HCT116 (cell line): ENCODE data around the gene USP10. TPM values are rescaled to one million over a fixed set of nuclear protein-coding genes. Genes with fewer than 3 reads are reported as not detected.

Experiments
- ATAC-seq: fragments of 200-7000 bp; cut with Tn5 transposase; 2 replicates; pipeline ENCODE4 v1.9.1; 2020; ENCODE audit warnings: mild to moderate bottlenecking, moderate library complexity
- BruUV-seq: library from RNA; stranded (reverse); fragments of 400-500 nt; replicated peaks from 2 replicates; lab custom pipeline; 2021; lab: Mats Ljungman, UMichigan
- CTCF ChIA-PET: fragments of 300-600 bp; sonication (Branson Sonifier 250); formaldehyde crosslinking; loops from one replicate; lab custom pipeline; 2021; ENCODE audit warnings: antibody characterized with exemption; lab: Charles Lee
- POLR2A ChIA-PET: fragments of 300-600, 350-600 bp; sonication (Branson Sonifier 250); formaldehyde crosslinking; loops from one replicate; lab custom pipeline; 2021; ENCODE audit warnings: antibody characterized with exemption; lab: Charles Lee
- RAD21 ChIA-PET, 2 experiments: fragments of 300-600 bp; sonication (Branson Sonifier 250); formaldehyde crosslinking; loops; one replicate each; lab custom pipeline; 2023; ENCODE audit warnings: low total read pairs in 2 of 2; ENCODE audit not compliant: uncharacterized antibody in 2 of 2, unreplicated experiment in 2 of 2, low non-redundant PET in 1 of 2; lab: Charles Lee
- DNase-seq: peaks from one replicate; pipeline ENCODE4 v3.0.0-alpha.2; 2010; ENCODE audit warnings: low read depth, low spot score
- H2AFZ ChIP-seq: fragments of 200-600 bp; shearing (Covaris generic), sonication (generic); 2 replicates; pipeline ENCODE4 v1.6.1; 2017; ENCODE audit warnings: low read depth, mixed run types, mixed read lengths, antibody characterized with exemption, low read length; ENCODE audit not compliant: poor library complexity, severe bottlenecking
- H3K27ac ChIP-seq: 2 replicates; pipeline ENCODE4 v1.5.1; 2012; ENCODE audit warnings: low read depth, low read length
- H3K27me3 ChIP-seq: fragments of 200-600 bp; sonication (generic); 2 replicates; pipeline ENCODE4 v1.6.1; 2016; ENCODE audit warnings: mixed run types, low read length, mixed read lengths; ENCODE audit not compliant: insufficient read depth
- H3K36me3 ChIP-seq, 2 experiments: fragments of 200-500 bp in 1 of 2; fragments of 200-600 bp in 1 of 2; sonication (Bioruptor generic) in 1 of 2; sonication (generic) in 1 of 2; 2 replicates each; pipeline versions ENCODE4 v1.5.1 to v1.6.1; 2014 to 2016; ENCODE audit warnings: low read length in 2 of 2, inconsistent platforms in 1 of 2, mixed read lengths in 1 of 2, mixed run types in 1 of 2; ENCODE audit not compliant: insufficient read depth in 2 of 2, control insufficient read depth in 1 of 2
- H3K4me1 ChIP-seq, 2 experiments: fragments of 200-600 bp in 1 of 2; sonication (generic) in 1 of 2; 2 replicates each; pipeline versions ENCODE4 v1.5.1 to v1.6.1; 2012 to 2017; ENCODE audit warnings: low read length in 2 of 2, inconsistent platforms in 1 of 2, mild to moderate bottlenecking in 1 of 2, mixed read lengths in 1 of 2, mixed run types in 1 of 2, moderate library complexity in 1 of 2; ENCODE audit not compliant: insufficient read depth in 2 of 2, control insufficient read depth in 1 of 2
- H3K4me2 ChIP-seq: fragments of 200-600 bp; sonication (generic); 2 replicates; pipeline ENCODE4 v1.6.1; 2017; ENCODE audit warnings: mixed run types, low read length, mixed read lengths
- H3K4me3 ChIP-seq, 2 experiments: fragments of 200-600 bp in 1 of 2; sonication (generic) in 1 of 2; replicated peaks in 1 of 2; 2 replicates each; pipeline ENCODE4 v1.5.1; 2011 to 2016; ENCODE audit warnings: low read length in 2 of 2, control low read depth in 1 of 2, low read depth in 1 of 2, mild to moderate bottlenecking in 1 of 2, mixed read lengths in 1 of 2, mixed run types in 1 of 2
- H3K79me2 ChIP-seq: fragments of 200-600 bp; sonication (generic); 2 replicates; pipeline ENCODE4 v1.6.1; 2017; ENCODE audit warnings: mild to moderate bottlenecking, mixed run types, low read length, moderate library complexity, mixed read lengths; ENCODE audit not compliant: insufficient read depth
- H3K9ac ChIP-seq: fragments of 200-600 bp; sonication (generic); 2 replicates; pipeline ENCODE4 v1.6.1; 2016; ENCODE audit warnings: low read length, mixed read lengths
- H3K9me2 ChIP-seq: fragments of 200-600 bp; sonication (generic), shearing (Covaris generic); 2 replicates; pipeline ENCODE4 v1.6.1; 2017; ENCODE audit warnings: mixed run types, mild to moderate bottlenecking, moderate library complexity; ENCODE audit not compliant: insufficient read depth
- H3K9me3 ChIP-seq, 2 experiments: fragments of 200-500 bp in 1 of 2; fragments of 200-600 bp in 1 of 2; sonication (Bioruptor generic) in 1 of 2; sonication (generic) in 1 of 2; 2 replicates each; pipeline ENCODE4 v1.6.1; 2014 to 2017; ENCODE audit warnings: low read length in 2 of 2, mixed read lengths in 2 of 2, inconsistent platforms in 1 of 2, low read depth in 1 of 2, mild to moderate bottlenecking in 1 of 2, mixed run types in 1 of 2, moderate library complexity in 1 of 2; ENCODE audit not compliant: control insufficient read depth in 1 of 2, insufficient read depth in 1 of 2
- H4K20me1 ChIP-seq: fragments of 200-600 bp; sonication (generic), shearing (Covaris generic); 2 replicates; pipeline ENCODE4 v1.6.1; 2017; ENCODE audit warnings: mixed run types, mild to moderate bottlenecking, moderate library complexity; ENCODE audit not compliant: insufficient read depth
- ATF3 ChIP-seq: IDR thresholded peaks from 2 replicates; pipeline ENCODE4 v1.6.1; 2012
- CEBPB ChIP-seq: IDR thresholded peaks from 2 replicates; pipeline ENCODE4 v1.6.1; 2012; ENCODE audit warnings: low read depth
- EGR1 ChIP-seq: IDR thresholded peaks from 2 replicates; pipeline ENCODE4 v1.6.1; 2012; ENCODE audit warnings: low read depth
- ELF1 ChIP-seq: IDR thresholded peaks from 2 replicates; pipeline ENCODE4 v1.6.1; 2012; ENCODE audit warnings: low read depth, borderline replicate concordance
- JUND ChIP-seq: IDR thresholded peaks from 2 replicates; pipeline ENCODE4 v1.6.1; 2012
- POLR2AphosphoS5 ChIP-seq: IDR thresholded peaks from 2 replicates; pipeline ENCODE4 v1.6.1; 2011; ENCODE audit warnings: mild to moderate bottlenecking, low read depth, low read length, moderate library complexity
- RAD21 ChIP-seq: IDR thresholded peaks from 2 replicates; pipeline ENCODE4 v1.6.1; 2012; ENCODE audit warnings: low read depth, mild to moderate bottlenecking
- SIN3A ChIP-seq: IDR thresholded peaks from 2 replicates; pipeline ENCODE4 v1.6.1; 2012; ENCODE audit warnings: low read depth
- SP1 ChIP-seq: IDR thresholded peaks from 2 replicates; pipeline ENCODE4 v1.6.1; 2012; ENCODE audit warnings: low read depth
- ZBTB33 ChIP-seq: IDR thresholded peaks from 2 replicates; pipeline ENCODE4 v1.6.1; 2011; ENCODE audit warnings: mild to moderate bottlenecking, low read length, moderate library complexity; ENCODE audit not compliant: insufficient replicate concordance; ENCODE audit errors: extremely low read depth
- ZFX ChIP-seq: fragments of 450-650 bp; IDR thresholded peaks from 2 replicates; pipeline ENCODE4 v1.6.1; 2017
- ZNF274 ChIP-seq: fragments of 200-500 bp; sonication (Bioruptor generic); IDR thresholded peaks from 2 replicates; pipeline ENCODE4 v1.6.1; 2014; ENCODE audit warnings: mild to moderate bottlenecking, low read depth, low read length, inconsistent platforms
- intact Hi-C: fragments of 100-400 bp; cut with micrococcal nuclease; formaldehyde crosslinking; loops from 2 replicates; pipeline ENCODE4 v1.10.0; 2022
- total RNA-seq: library from RNA; stranded (reverse); gene quantifications from one replicate; pipeline ENCODE4 v1.2.1, GENCODE V29; 2021; ENCODE audit not compliant: unreplicated experiment
- TF ChIP-seq, protein P1 (sequence below), 3 experiments: fragments of 200-600 bp in 1 of 3; sonication (generic) in 1 of 3; IDR thresholded peaks in 2 of 3; conservative IDR thresholded peaks in 1 of 3; 2 replicates each; pipeline ENCODE4 v1.5.1; 2012 to 2017; ENCODE audit warnings: low read depth in 2 of 3, low read length in 2 of 3, antibody characterized with exemption in 1 of 3, borderline replicate concordance in 1 of 3, control low read depth in 1 of 3, mild to moderate bottlenecking in 1 of 3, mixed read lengths in 1 of 3, mixed run types in 1 of 3, moderate library complexity in 1 of 3; ENCODE audit not compliant: insufficient read depth in 1 of 3
- TF ChIP-seq, protein P2 (sequence below): IDR thresholded peaks from 2 replicates; pipeline ENCODE4 v1.6.1; 2012
- TF ChIP-seq, protein P3 (sequence below): IDR thresholded peaks from 2 replicates; pipeline ENCODE4 v1.6.1; 2012; ENCODE audit warnings: low read depth

The USP10 gene
- total RNA-seq, 1 experiment from 2014 or later: 175 TPM

GRCh38 chr16:84827131-84827574, 127.4 kb downstream of the USP10 start:
- CTCF ChIA-PET: no interaction called here
- no peaks in the 10 kb centered on the region for H3K27me3 ChIP-seq
- no peaks in the 10 kb centered on the region for H3K9me3 ChIP-seq
- TF ChIP-seq, protein P1, sequence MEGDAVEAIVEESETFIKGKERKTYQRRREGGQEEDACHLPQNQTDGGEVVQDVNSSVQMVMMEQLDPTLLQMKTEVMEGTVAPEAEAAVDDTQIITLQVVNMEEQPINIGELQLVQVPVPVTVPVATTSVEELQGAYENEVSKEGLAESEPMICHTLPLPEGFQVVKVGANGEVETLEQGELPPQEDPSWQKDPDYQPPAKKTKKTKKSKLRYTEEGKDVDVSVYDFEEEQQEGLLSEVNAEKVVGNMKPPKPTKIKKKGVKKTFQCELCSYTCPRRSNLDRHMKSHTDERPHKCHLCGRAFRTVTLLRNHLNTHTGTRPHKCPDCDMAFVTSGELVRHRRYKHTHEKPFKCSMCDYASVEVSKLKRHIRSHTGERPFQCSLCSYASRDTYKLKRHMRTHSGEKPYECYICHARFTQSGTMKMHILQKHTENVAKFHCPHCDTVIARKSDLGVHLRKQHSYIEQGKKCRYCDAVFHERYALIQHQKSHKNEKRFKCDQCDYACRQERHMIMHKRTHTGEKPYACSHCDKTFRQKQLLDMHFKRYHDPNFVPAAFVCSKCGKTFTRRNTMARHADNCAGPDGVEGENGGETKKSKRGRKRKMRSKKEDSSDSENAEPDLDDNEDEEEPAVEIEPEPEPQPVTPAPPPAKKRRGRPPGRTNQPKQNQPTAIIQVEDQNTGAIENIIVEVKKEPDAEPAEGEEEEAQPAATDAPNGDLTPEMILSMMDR (IDR thresholded peaks at IDR 0.05 in 2 of 3, conservative IDR thresholded peaks at IDR 0.05 in 1 of 3; ENCODE audit: borderline replicate concordance in 1 of 3, insufficient read depth in 1 of 3, low read depth in 2 of 3, low read length in 2 of 3): no peak
- TF ChIP-seq EGR1 (no peak), RAD21 (no peak), ZBTB33 (no peak), SIN3A (no peak), ZFX (no peak), POLR2AphosphoS5 (no peak), SP1 (no peak), CEBPB (no peak), ELF1 (no peak), JUND (no peak), ATF3 (no peak), ZNF274 (no peak)
- TF ChIP-seq, protein P2, sequence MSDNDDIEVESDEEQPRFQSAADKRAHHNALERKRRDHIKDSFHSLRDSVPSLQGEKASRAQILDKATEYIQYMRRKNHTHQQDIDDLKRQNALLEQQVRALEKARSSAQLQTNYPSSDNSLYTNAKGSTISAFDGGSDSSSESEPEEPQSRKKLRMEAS: no peak
- TF ChIP-seq, protein P3, sequence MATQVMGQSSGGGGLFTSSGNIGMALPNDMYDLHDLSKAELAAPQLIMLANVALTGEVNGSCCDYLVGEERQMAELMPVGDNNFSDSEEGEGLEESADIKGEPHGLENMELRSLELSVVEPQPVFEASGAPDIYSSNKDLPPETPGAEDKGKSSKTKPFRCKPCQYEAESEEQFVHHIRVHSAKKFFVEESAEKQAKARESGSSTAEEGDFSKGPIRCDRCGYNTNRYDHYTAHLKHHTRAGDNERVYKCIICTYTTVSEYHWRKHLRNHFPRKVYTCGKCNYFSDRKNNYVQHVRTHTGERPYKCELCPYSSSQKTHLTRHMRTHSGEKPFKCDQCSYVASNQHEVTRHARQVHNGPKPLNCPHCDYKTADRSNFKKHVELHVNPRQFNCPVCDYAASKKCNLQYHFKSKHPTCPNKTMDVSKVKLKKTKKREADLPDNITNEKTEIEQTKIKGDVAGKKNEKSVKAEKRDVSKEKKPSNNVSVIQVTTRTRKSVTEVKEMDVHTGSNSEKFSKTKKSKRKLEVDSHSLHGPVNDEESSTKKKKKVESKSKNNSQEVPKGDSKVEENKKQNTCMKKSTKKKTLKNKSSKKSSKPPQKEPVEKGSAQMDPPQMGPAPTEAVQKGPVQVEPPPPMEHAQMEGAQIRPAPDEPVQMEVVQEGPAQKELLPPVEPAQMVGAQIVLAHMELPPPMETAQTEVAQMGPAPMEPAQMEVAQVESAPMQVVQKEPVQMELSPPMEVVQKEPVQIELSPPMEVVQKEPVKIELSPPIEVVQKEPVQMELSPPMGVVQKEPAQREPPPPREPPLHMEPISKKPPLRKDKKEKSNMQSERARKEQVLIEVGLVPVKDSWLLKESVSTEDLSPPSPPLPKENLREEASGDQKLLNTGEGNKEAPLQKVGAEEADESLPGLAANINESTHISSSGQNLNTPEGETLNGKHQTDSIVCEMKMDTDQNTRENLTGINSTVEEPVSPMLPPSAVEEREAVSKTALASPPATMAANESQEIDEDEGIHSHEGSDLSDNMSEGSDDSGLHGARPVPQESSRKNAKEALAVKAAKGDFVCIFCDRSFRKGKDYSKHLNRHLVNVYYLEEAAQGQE: no peak
- POLR2A ChIA-PET: no interaction called here
- no peaks in the 10 kb centered on the region for H3K36me3 ChIP-seq
- H4K20me1 ChIP-seq: no peaks in the 10 kb centered on the region
- DNase-seq: no peak
- H3K4me2 ChIP-seq: no peak overlapping the region
- no peak overlapping the region for H3K27ac ChIP-seq
- H3K4me3 ChIP-seq: no peak overlapping the region
- H3K9ac ChIP-seq: no peak overlapping the region
- no TSS peak for BruUV-seq
- H3K79me2 ChIP-seq: no peaks in the 10 kb centered on the region
- H2AFZ ChIP-seq: no peak overlapping the region
- no peak for ATAC-seq
- no peaks in the 10 kb centered on the region for H3K9me2 ChIP-seq
- H3K4me1 ChIP-seq: peaks cover 0 to 6% of the 10 kb centered on the region in 2 experiments; a peak in 1 of 4 replicates
- intact Hi-C loops: no loop called here
- RAD21 ChIA-PET: no interaction called here
